Stomach (tissue), 4 donors: Measurements from ENCODE around the gene SPATA20.
A peak's percentile ranks its signal among the peaks of the same experiment; 100 is the strongest.

Source experiments
- EP300 ChIP-seq: sonication (generic); formaldehyde crosslinking; IDR thresholded peaks from one replicate; pipeline ENCODE4 v1.6.1; 2017; ENCODE audit warnings: antibody characterized with exemption
- POLR2A ChIP-seq, 4 donors: fragments of 450-650 bp; IDR thresholded peaks; one replicate each; pipeline ENCODE4 v1.6.1; 2016; ENCODE audit warnings: antibody characterized with exemption in 4 of 4, control low read depth in 2 of 4, mild to moderate bottlenecking in 1 of 4, moderate library complexity in 1 of 4
- POLR2AphosphoS5 ChIP-seq, 3 donors: sonication (generic); formaldehyde crosslinking; IDR thresholded peaks; one replicate each; pipeline ENCODE4 v1.6.1; 2016; ENCODE audit warnings: antibody characterized with exemption in 3 of 3
- TF ChIP-seq, protein P1 (sequence below), 7 experiments: fragments of 450-650 bp in 4 of 7; fragments of 200-600 bp in 3 of 7; sonication (generic) in 3 of 7; IDR thresholded peaks; one replicate each; pipeline ENCODE4 v1.5.1; 2016 to 2019; ENCODE audit warnings: antibody characterized with exemption in 7 of 7, control low read depth in 2 of 7, mild to moderate bottlenecking in 1 of 7

DNA sequence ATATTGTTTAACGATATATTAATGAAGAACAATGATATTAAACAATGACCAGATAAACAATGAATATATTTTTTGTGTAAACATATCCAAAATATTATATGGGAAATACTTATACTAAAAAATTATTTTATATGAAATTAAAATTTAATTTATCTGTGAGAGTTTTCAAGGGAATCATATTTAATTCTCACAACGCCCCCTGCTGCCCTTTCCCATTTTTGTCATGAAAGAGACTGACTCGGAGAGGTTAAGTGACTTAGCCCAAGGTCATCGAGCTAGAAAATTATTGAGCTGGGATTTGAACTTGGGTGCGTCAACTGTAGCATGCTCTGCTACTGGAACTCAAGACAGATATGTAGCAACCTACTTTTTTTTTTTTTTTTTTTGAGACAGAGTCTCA is 45.9 kb upstream of the SPATA20 start:
- TF ChIP-seq POLR2AphosphoS5 (IDR thresholded peaks at IDR 0.05) (no peak), POLR2A (IDR thresholded peaks at IDR 0.05) (no peak), EP300 (no peak)
- TF ChIP-seq, protein P1, sequence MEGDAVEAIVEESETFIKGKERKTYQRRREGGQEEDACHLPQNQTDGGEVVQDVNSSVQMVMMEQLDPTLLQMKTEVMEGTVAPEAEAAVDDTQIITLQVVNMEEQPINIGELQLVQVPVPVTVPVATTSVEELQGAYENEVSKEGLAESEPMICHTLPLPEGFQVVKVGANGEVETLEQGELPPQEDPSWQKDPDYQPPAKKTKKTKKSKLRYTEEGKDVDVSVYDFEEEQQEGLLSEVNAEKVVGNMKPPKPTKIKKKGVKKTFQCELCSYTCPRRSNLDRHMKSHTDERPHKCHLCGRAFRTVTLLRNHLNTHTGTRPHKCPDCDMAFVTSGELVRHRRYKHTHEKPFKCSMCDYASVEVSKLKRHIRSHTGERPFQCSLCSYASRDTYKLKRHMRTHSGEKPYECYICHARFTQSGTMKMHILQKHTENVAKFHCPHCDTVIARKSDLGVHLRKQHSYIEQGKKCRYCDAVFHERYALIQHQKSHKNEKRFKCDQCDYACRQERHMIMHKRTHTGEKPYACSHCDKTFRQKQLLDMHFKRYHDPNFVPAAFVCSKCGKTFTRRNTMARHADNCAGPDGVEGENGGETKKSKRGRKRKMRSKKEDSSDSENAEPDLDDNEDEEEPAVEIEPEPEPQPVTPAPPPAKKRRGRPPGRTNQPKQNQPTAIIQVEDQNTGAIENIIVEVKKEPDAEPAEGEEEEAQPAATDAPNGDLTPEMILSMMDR (IDR thresholded peaks at IDR 0.05) = peak in 2 of 7 experiments; percentile 25 to 43
